PC-9 (cell line): ENCODE measurements around the gene EVI5L.

ENCODE experiments used
- EZH2 ChIP-seq: fragments of 200-600 bp; sonication (generic); IDR thresholded peaks from 2 replicates; pipeline ENCODE4 v1.8.0; 2017; ENCODE audit warnings: antibody characterized with exemption, low read depth
- TF ChIP-seq, protein P1 (sequence below): fragments of 200-600 bp; sonication (generic); conservative IDR thresholded peaks from 2 replicates; pipeline ENCODE4 v1.6.1; 2017; ENCODE audit warnings: mixed run types, antibody characterized with exemption, mild to moderate bottlenecking, moderate library complexity

DNA sequence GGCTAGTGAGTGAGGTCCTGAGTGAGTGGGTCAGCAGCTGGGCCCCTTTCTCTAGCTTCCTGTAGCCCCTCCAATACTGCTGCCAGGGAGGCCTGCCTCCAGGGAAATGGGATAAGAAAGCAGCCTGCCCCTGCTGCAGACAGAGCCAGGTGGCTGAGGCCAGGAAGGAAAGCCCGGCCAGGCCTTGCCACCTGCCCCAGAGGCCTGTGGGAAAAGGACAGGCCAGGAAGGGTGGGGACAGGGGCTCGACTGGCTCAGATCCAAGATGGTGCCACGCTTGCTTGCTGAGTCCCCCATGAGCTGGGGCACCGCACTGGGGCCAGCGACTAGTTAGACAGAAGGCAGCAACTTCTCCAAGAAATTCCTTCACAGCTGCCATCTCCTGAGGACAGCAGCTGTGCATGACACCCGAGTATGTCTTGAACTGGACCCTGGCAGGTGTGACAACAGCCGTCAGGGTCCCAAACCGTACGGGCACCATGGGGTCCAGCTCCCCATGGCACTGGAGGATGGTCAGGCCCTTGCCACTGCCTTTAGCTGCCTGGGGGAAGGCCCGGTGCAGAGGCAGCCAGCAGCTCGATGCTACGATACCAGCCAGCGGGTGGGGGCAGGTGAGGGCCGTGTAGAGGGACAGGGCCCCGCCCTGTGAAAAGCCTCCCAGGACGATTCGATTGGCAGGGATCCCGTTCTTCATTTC is 49.2 kb downstream of the EVI5L start:
- TF ChIP-seq EZH2 = no peak
- TF ChIP-seq, protein P1, sequence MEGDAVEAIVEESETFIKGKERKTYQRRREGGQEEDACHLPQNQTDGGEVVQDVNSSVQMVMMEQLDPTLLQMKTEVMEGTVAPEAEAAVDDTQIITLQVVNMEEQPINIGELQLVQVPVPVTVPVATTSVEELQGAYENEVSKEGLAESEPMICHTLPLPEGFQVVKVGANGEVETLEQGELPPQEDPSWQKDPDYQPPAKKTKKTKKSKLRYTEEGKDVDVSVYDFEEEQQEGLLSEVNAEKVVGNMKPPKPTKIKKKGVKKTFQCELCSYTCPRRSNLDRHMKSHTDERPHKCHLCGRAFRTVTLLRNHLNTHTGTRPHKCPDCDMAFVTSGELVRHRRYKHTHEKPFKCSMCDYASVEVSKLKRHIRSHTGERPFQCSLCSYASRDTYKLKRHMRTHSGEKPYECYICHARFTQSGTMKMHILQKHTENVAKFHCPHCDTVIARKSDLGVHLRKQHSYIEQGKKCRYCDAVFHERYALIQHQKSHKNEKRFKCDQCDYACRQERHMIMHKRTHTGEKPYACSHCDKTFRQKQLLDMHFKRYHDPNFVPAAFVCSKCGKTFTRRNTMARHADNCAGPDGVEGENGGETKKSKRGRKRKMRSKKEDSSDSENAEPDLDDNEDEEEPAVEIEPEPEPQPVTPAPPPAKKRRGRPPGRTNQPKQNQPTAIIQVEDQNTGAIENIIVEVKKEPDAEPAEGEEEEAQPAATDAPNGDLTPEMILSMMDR = no peak
